CD4-positive, alpha-beta T cell treated with Interleukin-1 beta for 1 hour (primary cell): Measurements from ENCODE around the gene SHQ1.
A peak's percentile ranks its signal among the peaks of the same experiment; 100 is the strongest.

Source experiments
- DNase-seq, 2 donors: peaks; one replicate each; pipeline ENCODE4 v3.0.0-alpha.2; 2020 to 2022

The SHQ1 gene

DNA sequence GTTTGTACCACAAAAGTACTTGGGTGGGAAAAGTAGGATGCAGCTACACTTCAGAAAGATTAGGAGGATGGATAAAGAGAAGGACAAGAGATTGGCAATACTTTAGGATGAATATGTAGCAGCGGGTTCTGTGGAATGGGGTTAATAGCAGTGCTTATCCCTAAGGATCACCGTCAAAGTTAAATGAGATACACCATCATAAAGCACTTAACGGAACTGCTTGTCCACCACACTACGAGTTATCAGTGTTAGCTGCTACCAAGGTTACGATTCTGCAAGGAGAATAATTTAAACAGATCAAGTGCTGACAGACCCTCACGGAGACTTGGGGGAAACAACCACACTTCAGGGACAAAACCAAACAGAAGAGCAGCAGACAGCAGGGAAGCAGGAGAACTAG, 963 bp downstream of the SHQ1 start:
- no peak for DNase-seq

DNA sequence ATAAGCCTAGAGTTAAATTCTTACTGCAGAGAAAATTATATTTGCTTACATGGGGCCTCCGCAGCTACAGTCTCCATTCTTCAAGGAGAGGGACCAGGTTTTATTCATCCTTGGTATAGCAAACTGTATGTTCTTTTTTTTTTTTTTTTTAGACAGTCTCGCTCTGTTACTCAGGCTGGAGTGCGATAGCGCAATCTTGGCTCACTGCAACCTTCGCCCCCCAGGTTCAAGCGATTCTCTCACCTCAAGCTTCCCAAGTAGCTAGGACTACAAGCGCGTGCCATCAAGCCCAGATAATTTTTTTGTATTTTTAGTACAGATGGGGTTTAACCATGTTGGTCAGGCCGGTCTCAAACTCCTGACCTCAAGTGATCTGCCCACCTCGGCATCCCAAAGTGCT, 2.1 kb downstream of the SHQ1 start:
- DNase-seq = no peak

DNA sequence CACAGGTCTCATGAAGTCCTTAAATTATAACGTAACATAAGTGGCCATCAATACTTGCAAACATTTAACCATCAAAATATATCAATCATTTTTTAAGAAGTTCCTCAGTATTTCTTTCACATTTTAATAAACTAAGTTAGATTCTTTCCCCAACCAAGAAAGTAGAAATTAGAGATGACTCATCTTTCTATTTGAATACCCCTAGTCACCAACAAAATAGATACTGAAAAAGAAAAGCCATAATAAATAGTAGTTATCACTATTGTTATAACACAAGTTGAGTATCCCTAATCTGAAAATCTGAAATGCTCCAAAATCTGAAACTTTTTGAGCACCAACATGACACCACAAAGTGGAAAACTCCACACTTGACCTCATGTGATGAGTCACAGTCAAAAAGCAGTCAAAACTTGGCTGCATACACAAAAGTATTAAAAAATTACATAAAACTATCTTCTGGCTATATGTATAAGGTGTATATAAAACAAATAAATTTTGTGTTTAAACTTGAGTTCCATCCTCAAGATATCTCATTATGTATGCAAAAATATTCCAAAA, 3.7 kb downstream of the SHQ1 start:
- no peak for DNase-seq

DNA sequence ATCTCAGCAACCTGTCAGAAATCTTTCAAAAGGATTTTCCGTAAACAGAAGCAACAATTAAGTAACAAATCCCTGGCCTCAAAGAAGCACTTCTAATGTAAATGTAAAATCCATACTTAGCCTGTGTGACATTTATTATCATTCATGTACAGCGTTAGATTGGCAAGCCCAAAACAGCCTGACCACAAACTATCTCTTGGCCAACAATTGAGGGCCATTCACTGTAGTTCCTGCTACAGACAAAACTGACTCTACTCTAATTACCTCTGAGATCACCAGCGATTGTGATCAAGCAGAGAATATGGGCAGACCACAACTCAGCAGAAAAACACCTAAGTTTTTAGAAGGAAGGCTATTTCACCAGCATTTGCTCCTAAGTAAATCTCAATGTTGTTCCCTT, 9.2 kb downstream of the SHQ1 start:
- no peak for DNase-seq

DNA sequence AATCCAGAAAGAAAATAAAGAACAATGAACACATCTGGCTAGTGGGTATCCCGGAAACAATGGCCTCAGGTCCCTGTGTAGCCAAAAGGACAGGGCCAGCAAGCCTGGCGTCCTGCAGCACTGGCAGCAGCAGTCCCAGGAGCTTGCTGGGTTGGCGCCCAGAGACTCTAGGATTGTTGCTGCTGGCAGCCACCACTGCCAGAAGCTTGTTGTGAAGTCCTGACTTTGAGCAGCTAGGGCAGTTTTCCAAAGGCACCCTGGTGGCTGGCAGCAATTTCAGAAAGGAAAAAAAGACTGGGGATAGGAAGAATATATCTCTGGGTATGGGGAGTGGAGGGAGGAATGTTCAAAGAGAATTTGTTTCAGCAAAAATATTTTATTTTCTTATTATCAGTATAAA, 11.3 kb downstream of the SHQ1 start:
- no peak for DNase-seq

DNA sequence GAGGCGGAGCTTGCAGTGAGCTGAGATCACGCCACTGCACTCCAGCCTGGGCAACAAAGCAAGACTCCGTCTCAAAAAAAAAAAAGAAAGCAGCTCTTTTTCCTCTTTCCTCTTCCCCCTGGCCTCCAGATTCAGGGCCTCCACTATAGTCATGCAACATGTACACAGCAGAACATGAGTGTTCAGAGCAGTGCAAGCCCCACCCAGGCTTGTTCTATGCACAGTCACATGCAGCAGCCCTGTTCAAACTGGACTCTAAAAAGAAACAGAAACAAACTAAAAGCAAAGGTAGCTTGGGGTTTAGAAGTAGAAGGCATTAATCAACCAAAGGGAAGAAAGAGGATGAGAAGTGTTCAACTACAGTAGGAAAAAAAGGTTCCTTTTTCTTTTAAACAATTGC, 11.8 kb downstream of the SHQ1 start:
- DNase-seq = no peak

DNA sequence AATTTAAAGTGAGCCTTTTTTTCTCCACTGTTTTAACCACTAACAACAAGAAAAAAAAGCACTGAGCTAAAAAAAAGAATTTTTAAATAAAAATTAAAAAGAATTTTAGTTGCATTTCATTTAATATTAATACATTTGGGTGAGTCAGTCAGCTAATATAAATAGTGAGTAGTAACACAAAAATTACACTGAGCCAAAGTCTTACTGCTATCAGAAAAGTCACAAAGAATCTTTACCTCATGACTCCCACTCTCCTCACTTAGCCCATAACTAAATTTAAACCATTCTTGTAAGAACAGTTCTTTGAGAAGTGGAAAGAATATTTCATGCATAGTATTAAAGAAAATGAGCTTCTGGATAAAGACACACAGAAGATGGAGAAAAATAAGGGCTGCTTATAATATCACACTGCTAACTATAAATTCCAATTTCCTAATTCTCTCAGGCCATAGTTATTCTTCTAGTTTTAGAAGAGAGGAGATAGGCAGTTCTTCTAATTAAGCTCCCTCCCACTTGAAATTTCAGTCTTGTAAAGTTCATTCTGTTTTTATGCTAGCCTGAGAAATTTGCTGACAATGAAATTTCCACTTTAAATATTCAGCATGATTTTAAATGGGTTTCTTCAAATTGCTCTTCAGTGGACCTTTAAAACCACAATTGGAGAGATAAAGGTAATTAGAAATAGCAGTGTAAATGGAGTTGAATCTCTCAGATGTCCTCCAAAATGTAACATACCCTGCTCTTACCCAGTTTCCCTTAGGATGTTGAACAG, 17.6 kb downstream of the SHQ1 start:
- no peak for DNase-seq

DNA sequence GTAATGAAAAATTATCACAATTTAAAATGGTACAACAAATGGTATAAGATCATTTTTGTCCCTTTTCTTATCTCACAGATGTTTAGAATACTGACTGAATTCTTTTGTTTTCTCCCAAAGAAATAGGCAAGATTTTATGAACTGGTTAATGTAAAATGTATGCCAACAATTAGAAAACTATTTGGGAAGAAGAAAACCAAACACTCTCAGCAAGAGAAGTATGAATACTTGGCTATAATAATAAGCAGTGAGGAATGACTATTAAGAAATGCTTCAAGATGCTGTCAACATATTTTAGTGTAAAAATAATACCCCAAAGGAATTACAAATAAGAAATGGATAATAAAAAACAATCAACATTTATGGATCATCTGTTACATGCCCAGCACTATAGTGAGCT, 18.5 kb downstream of the SHQ1 start:
- no peak for DNase-seq

DNA sequence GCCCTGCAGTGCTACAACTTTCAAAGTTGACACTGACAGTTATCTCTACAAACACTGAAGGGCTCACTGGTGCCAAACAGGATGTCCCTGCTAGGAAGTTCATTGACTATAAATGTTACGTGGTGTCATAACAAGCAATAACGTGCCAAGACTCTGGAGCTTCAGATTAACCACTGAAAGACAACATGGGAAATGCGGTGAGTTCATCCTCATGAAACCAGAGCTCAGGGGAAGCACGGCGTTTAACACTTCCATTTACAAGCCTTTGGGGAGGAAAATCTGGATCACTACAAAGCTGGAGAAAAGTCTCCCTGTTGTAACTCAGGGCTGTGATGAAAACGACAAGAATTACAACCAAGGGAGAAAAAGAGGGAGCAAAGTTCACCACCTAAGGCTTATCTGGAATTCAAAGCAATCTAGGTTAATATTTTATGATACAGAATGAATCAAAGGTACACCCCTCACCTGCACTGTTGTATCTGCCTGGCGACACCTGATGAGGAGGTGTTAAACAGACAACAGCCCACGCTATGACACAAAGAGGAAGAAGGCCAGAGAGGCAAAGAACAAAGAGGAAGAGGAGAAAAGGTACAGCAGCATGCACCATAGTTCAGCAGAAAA, 27.0 kb downstream of the SHQ1 start:
- peak in 1 of 2 donors; percentile 12 for DNase-seq

DNA sequence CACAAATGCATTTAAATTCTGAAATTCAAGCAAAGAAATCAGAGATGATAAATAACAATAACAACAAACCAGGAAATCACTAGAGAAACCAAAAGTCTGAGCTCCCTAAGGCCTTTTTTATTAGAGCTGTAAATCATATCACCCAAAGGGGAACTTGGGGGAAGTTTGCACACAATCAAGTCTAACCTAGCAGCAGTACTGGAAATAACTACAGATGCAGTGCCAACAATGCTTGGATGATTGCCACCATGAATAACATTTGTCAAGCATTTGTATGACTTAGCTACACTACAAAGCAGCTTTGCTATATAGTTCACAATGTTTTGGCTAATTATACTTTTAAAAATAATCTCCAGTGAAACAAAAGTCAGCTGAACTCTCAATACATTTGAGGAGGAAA, 27.8 kb downstream of the SHQ1 start:
- DNase-seq = no peak

DNA sequence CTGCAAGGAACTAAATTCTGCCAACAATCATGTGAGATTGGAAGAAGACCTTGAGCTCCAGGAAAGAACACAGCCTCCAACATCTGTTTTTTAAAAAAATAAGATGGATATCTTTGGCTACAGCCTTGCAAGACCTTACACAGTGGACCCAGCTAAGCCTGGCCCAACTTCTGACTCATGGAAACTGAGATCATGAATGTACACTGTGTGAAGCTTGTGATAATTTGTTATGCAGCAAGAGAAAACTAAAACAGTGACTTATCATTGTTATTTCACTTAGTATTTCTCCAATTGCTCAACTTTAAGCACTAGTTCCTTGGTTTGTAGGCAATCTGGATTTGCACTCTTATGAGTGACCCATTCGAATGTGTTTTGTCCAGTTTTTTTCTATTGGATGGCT, 29.3 kb downstream of the SHQ1 start:
- no peak for DNase-seq

DNA sequence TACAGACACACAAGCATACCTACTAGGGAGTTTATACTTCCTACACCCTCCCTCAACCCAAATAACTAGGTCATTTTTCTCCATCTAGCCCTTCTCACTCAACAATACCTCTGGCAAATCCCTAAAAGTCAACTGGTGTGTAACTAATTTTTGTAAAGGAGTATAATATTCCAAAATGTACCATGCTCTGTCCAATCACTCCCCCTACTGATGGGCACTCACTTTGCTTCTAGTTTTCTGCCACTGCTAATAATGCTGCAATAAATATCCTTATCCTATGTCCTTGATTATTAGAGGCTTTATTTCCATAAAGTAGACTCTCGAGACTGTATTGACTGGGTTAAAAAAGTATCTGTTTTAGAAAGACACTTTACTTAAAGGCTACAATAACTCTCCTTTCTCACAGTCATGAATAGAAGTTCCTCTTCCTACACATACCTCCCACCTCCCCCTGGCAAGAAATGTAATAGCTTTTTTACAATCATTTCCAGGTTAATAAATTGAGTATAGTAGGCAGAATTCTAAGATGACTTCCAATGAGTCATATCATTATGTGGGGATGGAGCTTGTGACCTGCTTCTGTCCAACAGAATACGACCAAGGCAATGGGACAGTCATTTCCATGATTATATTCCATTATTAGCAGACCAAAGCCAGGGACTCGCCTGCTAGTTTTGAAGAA, 30.0 kb downstream of the SHQ1 start:
- peak in 1 of 2 donors; percentile 17 for DNase-seq

DNA sequence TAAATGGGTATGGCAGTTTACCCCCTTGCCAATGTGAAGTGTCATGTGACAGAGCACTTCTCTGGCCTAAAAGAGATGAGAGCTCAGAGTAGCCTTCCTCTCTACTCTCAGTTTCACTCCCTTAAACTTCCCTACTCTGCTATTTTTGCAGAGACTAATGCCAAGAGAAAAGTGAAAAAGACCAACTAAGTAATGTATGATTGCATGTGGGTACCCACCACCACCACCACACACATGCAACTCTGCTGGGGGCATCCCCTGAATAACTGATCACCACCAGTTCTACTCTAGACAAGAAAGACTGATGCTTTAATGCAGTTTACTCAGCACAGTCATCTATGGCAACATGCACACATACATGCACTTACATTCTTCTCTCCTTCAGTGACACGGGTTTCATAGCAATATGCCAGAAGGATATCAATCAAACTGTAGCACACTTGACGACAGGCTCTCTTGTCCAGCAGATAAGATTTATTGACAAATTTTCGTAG, 31.3 kb downstream of the SHQ1 start:
- DNase-seq = no peak

DNA sequence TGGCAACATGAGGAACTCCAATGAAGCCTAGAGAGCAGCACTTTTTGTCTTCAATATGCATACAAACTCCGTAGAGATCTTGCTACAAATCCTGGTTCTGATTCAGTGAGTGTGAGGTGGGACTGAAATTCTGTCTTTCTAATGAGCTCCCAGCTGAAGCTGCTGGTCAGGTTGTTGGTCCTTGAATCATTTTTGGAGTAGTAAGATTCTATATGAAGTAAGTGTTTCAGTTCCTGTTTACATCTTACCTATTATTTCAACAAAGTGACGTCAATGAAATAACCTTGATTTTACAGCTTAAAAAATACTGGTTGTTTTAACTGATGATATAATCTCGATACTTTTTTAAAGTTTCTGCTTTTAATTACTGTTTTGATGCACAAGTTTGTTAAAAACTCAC, 33.9 kb downstream of the SHQ1 start:
- no peak for DNase-seq

DNA sequence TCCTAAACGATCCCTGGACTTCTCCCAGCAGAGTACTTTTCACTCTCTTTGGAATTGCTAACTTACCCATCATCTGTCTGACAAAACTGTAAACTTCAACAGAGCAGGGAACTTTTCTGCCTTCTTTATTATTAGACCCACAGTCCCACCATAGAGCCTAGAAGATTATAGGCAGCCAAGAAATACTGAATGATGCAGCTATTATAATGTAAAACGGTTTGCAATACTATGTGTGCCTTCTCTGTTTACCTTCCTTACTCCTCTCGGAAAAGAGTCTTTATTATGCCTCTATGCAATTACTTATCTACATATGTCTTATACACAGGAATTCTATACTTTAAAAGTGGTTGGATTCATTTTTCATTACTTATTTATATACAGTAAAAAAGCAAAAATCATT, 36.0 kb downstream of the SHQ1 start:
- no peak for DNase-seq

DNA sequence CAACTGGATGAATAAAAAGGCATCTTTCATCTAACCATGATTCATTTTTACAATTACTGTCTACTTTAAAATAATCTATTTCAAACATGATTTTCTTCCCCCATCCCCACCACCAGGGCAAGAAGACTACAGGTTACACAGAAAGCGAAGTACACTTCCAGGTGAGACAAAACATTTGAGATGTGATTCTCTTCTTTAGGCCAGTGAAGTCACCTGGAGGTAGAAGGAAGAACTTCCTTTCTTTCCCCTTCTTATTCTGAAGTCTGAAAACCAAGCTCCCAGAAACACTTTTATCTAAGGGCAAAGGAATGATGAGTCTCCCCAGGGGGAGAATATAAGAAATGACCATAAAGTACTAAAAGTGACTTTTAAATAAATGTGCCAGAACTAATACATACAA, 36.7 kb downstream of the SHQ1 start:
- DNase-seq = no peak

DNA sequence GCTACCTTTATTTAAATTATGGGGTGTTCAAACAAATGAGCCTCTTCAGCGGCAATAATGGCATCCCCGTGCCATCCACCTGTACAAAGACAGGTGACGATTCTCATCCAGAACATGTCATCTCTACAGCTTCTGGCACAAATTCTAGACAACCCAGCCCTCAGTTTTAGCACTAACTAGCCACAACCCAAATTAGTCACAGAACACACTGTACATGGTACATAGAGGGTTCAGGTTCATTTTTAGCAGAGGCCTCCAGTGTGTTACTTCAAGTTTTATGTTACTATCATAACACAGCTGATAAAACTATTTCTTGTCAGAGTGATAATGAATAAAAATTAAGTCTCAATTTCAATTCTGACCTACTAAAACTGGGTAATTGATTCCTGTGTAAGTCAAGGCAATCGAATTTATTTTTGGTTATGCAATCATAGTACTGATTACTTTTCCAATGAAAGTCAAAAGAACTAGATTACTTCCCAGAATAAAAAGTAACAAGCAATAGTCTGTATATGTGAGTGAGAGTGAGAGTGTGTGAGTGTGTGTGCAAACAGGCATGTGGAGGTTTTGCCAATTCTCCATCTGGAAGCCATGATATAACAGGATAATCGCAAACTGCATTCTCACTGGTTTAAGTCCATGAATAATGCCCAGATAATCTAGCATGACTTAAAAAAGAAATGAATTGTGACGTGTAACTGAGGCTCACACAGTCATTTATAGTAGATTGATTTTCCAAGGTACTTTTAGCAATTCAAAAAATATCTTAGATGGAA, 37.4 kb downstream of the SHQ1 start:
- DNase-seq = no peak

DNA sequence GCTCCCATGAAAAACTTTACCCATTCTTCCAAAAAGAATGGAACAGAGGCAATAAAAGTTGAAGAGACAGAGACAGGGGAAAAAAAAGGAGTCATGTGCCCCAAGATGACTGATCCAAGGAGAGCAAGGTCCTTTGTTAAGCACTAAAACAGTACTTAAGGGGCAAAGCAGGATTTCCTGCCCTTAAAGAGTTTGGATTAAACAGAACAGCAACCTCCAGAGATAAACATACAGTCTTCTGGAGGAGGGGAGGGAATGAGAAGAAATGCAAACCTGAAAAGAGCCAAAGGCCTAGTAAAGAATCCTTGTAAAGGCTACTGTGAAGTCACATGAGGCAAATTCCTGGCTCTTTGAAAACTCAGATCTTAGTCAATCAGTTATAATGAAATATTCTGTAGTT, 38.2 kb downstream of the SHQ1 start:
- DNase-seq = no peak

DNA sequence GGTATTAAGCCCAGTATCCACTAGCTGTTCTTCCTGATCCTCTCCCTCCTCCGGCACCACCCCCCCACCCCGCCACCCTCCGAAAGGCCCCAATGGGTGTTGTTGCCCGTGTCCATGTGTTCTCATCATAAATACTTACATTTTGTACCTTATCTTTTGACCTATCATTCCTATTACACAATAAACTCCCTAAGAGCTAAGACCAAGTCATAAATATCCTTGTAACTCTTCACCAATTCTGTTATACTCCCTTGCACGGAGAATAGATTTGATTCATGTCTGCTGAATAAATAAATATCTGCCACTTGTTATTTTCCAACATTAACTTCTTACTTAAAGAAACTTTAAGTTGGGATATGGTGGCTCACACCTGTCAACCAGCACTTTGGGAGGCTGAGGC, 43.9 kb downstream of the SHQ1 start:
- no peak for DNase-seq

DNA sequence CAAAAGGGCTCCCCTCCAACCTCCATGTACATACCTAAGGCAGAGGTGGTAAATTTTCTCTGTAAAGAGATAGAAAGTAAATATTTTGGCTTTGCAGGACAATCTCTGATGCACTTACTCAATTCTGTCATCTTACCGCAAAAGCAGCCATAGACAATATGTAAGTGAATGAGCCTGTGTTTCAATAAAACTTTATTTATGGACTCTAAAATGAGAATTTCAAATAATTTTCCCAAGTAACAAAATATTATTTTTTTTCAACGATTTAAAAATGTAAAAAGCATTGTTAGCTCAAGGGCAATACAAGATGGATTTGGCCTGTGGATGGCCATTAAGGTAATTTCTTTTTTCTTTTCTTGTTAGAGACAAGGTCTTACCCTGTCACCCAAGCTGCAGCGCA, 44.7 kb downstream of the SHQ1 start:
- no peak for DNase-seq

DNA sequence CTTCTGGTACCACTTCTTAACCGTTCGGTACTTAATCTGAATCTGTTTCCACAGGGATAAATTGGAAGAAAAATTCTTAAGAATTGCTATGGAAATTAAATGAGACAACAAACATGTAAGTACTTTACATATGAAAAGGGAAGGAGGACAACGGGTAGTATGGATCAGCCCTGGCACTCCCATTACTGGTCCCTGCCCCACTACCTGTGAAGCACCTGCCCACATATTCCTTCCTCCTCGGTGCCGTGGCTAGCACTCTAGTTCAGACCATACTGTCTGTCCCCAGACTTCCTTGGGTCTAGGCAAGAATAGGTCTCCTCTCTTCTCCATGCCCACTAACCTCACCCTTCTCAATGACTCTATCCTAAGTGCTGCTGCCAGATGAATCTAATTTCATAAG, 46.2 kb downstream of the SHQ1 start:
- no peak for DNase-seq

DNA sequence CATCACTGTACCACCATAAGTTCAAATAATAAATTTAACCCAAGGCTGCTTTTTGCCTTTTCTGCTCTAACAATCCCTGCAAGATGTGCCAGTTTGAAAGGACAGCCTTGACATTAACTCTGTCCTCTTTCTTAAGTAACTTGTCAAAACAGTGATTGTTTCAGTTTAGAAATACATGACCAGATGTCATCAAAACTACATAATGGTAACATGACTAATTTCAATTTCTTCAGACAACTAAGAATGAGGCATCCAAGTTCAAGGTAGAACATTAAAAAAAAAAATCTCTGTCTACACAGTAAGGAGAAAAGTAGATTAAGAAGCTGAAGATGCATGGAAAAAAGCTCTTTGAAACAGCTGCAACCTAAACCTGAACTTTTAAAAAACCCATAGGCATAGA, 47.4 kb downstream of the SHQ1 start:
- no peak for DNase-seq

DNA sequence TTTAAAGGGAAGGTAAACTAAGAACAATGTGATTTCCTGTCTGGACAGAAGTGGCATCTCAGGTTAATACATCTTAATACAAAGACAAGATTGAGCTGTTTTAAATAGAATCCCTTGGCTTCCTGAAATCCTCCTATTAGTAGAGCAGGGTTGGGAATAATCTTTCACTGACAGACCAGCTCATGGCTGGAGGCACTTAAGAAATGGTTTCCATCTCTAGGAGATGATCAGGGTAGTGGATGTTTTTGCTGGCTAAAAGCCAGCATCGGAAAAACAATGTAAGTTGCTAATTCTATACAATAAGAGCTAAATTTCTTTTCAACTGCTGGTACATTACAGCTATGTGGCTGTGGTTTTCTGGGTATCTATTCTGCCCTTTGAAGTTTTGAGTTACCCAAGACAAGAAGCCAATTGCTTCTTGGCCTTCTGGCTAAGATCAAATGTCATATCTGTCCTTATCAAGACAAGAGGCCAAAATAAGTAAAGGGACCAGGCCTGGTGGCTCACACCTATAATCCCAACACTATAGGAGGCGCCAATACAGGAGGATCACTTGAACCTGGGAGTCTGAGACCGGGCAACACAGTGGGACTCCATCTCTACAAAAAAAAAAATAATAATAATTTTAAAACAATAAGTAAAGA, 49.6 kb downstream of the SHQ1 start:
- no peak for DNase-seq
